Measurements from ENCODE around the gene GCNA.
"Not testable (repeated sequence)": the region's sequence is repeated elsewhere in the genome, so short reads cannot be mapped to it uniquely, and the experiment has no call there.

The GCNA gene

GRCh38 chrX:71644406-71644805 lies 66.2 kb downstream of the GCNA start:
- DNase-seq = not testable (repeated sequence)

- no peak for DNase-seq
Measured at GRCh38 chrX:71650333-71650969, 72.2 kb downstream of the GCNA start.

GRCh38 chrX:71652405-71652804 lies 74.2 kb downstream of the GCNA start:
- peak; percentile 7 for DNase-seq

- no peak for DNase-seq
Measured at GRCh38 chrX:71653344-71653743, 75.1 kb downstream of the GCNA start.

GRCh38 chrX:71657267-71657666 lies 79.0 kb downstream of the GCNA start:
- no peak for DNase-seq

GRCh38 chrX:71659342-71659741 lies 81.1 kb downstream of the GCNA start:
- DNase-seq = no peak

- DNase-seq = no peak
Measured at GRCh38 chrX:71659959-71660358, 81.7 kb downstream of the GCNA start.

GRCh38 chrX:71660562-71661416 lies 82.6 kb downstream of the GCNA start:
- no peak for DNase-seq

GRCh38 chrX:71661919-71662318 lies 83.7 kb downstream of the GCNA start:
- DNase-seq = no peak

GRCh38 chrX:71662654-71663053 lies 84.4 kb downstream of the GCNA start:
- DNase-seq = not testable (repeated sequence)
